Erythroblast (primary cell): ENCODE results near the gene RELT.

Experiments
- GATA1 ChIP-seq: IDR thresholded peaks from 2 replicates; pipeline ENCODE4 v1.6.1; 2011; ENCODE audit warnings: low read depth, mild to moderate bottlenecking, control low read depth, low read length, moderate library complexity
- POLR2A ChIP-seq: IDR thresholded peaks from 2 replicates; pipeline ENCODE4 v1.6.1; 2011; ENCODE audit warnings: mild to moderate bottlenecking, low read length

GRCh38 chr11:73430326-73430725, 54.1 kb downstream of the RELT start:
- no peak for TF ChIP-seq POLR2A
- TF ChIP-seq GATA1: no peak
